Activated naive CD4-positive, alpha-beta T cell treated with anti-CD3 and anti-CD28 coated beads, Interleukin-2, amount 50 U/mL, for 72 hours (primary cell): ENCODE measurements around the gene SEPHS1. TPM values are rescaled to one million over a fixed set of nuclear protein-coding genes. Genes with fewer than 3 reads are reported as not detected.
"Not testable (repeated sequence)": the region's sequence is repeated elsewhere in the genome, so short reads cannot be mapped to it uniquely, and the experiment has no call there.

Experiments used
- ATAC-seq, 2 donors: fragments of 150-1000 bp; cut with Tn5 transposase; 2 replicates each; pipeline ENCODE4 v1.10.0; 2021; ENCODE audit warnings: mild to moderate bottlenecking in 2 of 2, moderate library complexity in 2 of 2
- DNase-seq, 2 donors: peaks; one replicate each; pipeline ENCODE4 v3.0.0; 2021 to 2022; ENCODE audit warnings: low spot score in 2 of 2
- H3K27ac Mint-ChIP-seq, 2 donors: one replicate each; pipeline ENCODE4 v1.8.0; 2022; ENCODE audit warnings: mild to moderate bottlenecking in 2 of 2, mixed read lengths in 2 of 2
- H3K36me3 Mint-ChIP-seq, 2 donors: one replicate each; pipeline ENCODE4 v1.8.0; 2022; ENCODE audit warnings: mixed read lengths in 2 of 2
- H3K9me3 Mint-ChIP-seq, 2 donors: one replicate each; pipeline ENCODE4 v1.8.0; 2022; ENCODE audit warnings: mixed read lengths in 2 of 2
- total RNA-seq, 2 donors: library from RNA; stranded (reverse); gene quantifications; one replicate each; pipeline ENCODE4 v1.2.3, GENCODE V29; 2022

Gene SEPHS1
- total RNA-seq, 2 donors from 2014 or later, result 60.3 to 67.9 TPM

GRCh38 chr10:13276749-13277365, 71.2 kb downstream of the SEPHS1 start:
- DNase-seq (no peak), ATAC-seq (no peak)
- H3K27ac Mint-ChIP-seq, result no peak overlapping the region
- H3K36me3 Mint-ChIP-seq, result no peaks in the 10 kb centered on the region
- H3K9me3 Mint-ChIP-seq, result no peaks in the 10 kb centered on the region

GRCh38 chr10:13276146-13276545, 71.9 kb downstream of the SEPHS1 start:
- DNase-seq, H3K36me3 Mint-ChIP-seq, H3K9me3 Mint-ChIP-seq, H3K27ac Mint-ChIP-seq, ATAC-seq: not testable (repeated sequence)

- H3K36me3 Mint-ChIP-seq, result no peaks in the 10 kb centered on the region
- DNase-seq (no peak), ATAC-seq (no peak)
- no peaks in the 10 kb centered on the region for H3K9me3 Mint-ChIP-seq
- no peak overlapping the region for H3K27ac Mint-ChIP-seq
Observed at GRCh38 chr10:13272164-13272571, 75.9 kb downstream of the SEPHS1 start.

- DNase-seq, result peak in 1 of 2 donors; percentile 29
- Mint-ChIP-seq H3K27ac (no peak overlapping the region), H3K36me3 (no peaks in the 10 kb centered on the region), H3K9me3 (no peaks in the 10 kb centered on the region)
- peak; percentile 50 to 69 for ATAC-seq
Observed at GRCh38 chr10:13271552-13272163, 76.4 kb downstream of the SEPHS1 start.

GRCh38 chr10:13270877-13271551, 77.1 kb downstream of the SEPHS1 start:
- peak overlapping the region in 1 of 2 donors; percentile 24 for H3K27ac Mint-ChIP-seq
- ATAC-seq, result no peak
- H3K36me3 Mint-ChIP-seq, result no peaks in the 10 kb centered on the region
- DNase-seq, result no peak
- no peaks in the 10 kb centered on the region for H3K9me3 Mint-ChIP-seq

- no peaks in the 10 kb centered on the region for H3K9me3 Mint-ChIP-seq
- DNase-seq, result no peak
- no peaks in the 10 kb centered on the region for H3K36me3 Mint-ChIP-seq
- no peak for ATAC-seq
- no peak overlapping the region for H3K27ac Mint-ChIP-seq
Observed at GRCh38 chr10:13268841-13269240, 79.3 kb downstream of the SEPHS1 start.

- Mint-ChIP-seq H3K9me3 (peaks cover 0 to under 1% of the 10 kb centered on the region in 2 donors), H3K27ac (no peak overlapping the region), H3K36me3 (no peaks in the 10 kb centered on the region)
- ATAC-seq (no peak), DNase-seq (no peak)
Observed at GRCh38 chr10:13268310-13268709, 79.8 kb downstream of the SEPHS1 start.

Other genes with a start within 250 kb of the SEPHS1 start
- 10 to 100 TPM; 47.8 to 66.5 TPM for gene OPTN, start 248.1 kb downstream of the SEPHS1 start, total RNA-seq
- gene MCM10, start 186.7 kb downstream of the SEPHS1 start, total RNA-seq, result 10 to 100 TPM; 60.0 to 64.6 TPM
- gene UCMA, start 113.9 kb downstream of the SEPHS1 start, total RNA-seq, result not detected
- gene PHYH, start 48.2 kb downstream of the SEPHS1 start, total RNA-seq, result 10 to 100 TPM; 14.0 to 17.5 TPM
- gene BEND7, start 180.7 kb upstream of the SEPHS1 start, total RNA-seq, result not detected
- gene PRPF18, start 238.7 kb upstream of the SEPHS1 start, total RNA-seq, result 10 to 100 TPM; 19.9 to 31.2 TPM